Duodenal mucosa (tissue), 2 donors: ENCODE data around the gene PRKG1.

ENCODE experiments used
- H3K27ac ChIP-seq: one replicate; pipeline ENCODE4 v1.7.0; 2013; ENCODE audit warnings: low read depth, low read length
- H3K27me3 ChIP-seq, 2 donors: one replicate each; pipeline ENCODE4 v1.7.0; 2013; ENCODE audit warnings: low read length in 2 of 2, control low read depth in 1 of 2; ENCODE audit not compliant: insufficient read depth in 2 of 2, control insufficient read depth in 1 of 2
- H3K36me3 ChIP-seq, 2 donors: one replicate each; pipeline ENCODE4 v1.7.0; 2013; ENCODE audit warnings: low read length in 2 of 2, control low read depth in 1 of 2; ENCODE audit not compliant: insufficient read depth in 2 of 2, control insufficient read depth in 1 of 2
- H3K4me1 ChIP-seq, 2 donors: one replicate each; pipeline ENCODE4 v1.7.0; 2013; ENCODE audit warnings: low read length in 2 of 2, control low read depth in 1 of 2; ENCODE audit not compliant: insufficient read depth in 2 of 2, control insufficient read depth in 1 of 2
- H3K4me3 ChIP-seq, 2 donors: one replicate each; pipeline ENCODE4 v1.7.0; 2013; ENCODE audit warnings: low read length in 2 of 2, low read depth in 1 of 2
- H3K9ac ChIP-seq, 2 donors: one replicate each; pipeline ENCODE4 v1.7.0; 2013; ENCODE audit warnings: low read length in 2 of 2, low read depth in 1 of 2
- H3K9me3 ChIP-seq, 2 donors: one replicate each; pipeline ENCODE4 v1.7.0; 2013; ENCODE audit warnings: low read length in 2 of 2, control low read depth in 1 of 2; ENCODE audit not compliant: control insufficient read depth in 1 of 2

The PRKG1 gene

DNA sequence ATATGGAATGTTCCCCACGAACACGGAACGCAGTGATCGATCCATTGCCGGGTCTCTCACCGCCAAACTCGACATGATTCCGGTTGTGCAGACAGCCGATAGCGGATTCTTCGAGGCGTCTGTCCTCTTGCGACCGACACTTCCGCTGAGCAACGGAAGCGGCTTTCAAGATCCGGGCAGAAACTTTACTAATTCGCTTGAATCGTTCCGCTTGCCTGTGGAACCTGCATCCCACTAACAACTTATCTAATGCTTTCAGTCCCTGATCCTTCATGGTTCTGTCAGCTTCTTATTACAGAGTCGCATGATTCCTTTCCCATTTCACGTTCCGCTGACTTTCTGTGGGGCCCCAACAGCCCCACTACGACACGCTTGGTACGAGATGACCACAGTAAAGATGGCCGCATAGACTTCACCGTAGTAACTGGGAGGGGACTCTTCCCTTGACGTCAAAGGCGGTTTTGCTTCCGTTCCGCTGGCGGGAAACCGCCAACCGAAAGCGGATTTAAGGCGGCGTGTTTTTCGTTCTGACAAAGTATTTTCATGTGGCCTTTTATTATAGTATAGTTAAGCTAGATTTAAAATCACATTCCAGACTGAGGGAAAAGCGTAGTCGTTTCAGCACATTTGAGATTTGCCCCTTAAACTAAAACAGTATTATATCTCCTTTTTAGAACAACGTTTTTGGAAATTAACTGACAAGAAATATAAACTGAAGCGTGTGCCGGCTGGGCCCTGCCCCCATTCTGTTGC lies 625.4 kb downstream of the PRKG1 start, which contains the start of gene CSTF2T:
Gene CSTF2T (minus strand): TSS at position 121 of the 753 bp plus-strand sequence. CDS start 46 bp downstream, at position 75.
- Histone ChIP-seq H3K9me3 (no peaks in the 10 kb centered on the region), H3K4me3 (peak within 1 kb of the TSS; percentile 98 to 99), H3K27me3 (no peaks in the 10 kb centered on the region), H3K4me1 (peaks cover 19 to 21% of the 10 kb centered on the region in 2 donors), H3K9ac (peak within 1 kb of the TSS; percentile 82 to 89), H3K27ac (peak within 1 kb of the TSS; percentile 96), H3K36me3 (no peaks in the 10 kb centered on the region)

DNA sequence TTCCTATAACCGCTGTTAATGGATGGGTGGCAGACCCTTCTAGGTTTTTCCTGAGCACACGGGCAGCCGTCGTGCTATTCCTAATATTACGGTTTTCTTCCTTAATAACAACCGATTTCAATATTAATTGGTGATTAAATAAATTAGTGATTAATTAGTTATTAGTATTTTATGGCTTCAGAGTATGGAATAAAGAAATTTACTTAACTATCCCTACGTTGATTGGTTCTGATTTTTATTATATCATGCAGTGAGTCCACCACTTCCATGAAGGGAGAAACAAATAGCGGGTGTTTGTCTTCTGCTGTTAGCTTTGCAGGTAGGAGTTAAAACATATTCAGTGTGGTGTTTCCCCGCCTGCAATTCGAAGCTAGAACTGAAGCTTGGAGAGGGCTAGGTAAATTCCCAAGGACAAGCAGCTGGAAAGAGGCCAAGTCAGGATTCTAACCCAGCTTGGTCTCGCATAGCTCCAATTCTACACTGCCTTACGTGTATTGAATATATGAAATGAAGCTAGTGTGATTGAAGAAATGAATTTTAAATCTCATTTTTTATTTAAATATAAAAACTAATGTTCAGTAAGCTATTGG lies 626.0 kb downstream of the PRKG1 start:
- H3K4me1 ChIP-seq = peaks cover 19 to 21% of the 10 kb centered on the region in 2 donors
- peak overlapping the region; percentile 82 to 89 for H3K9ac ChIP-seq
- H3K4me3 ChIP-seq = peak overlapping the region; percentile 98 to 99
- peak overlapping the region; percentile 96 for H3K27ac ChIP-seq
- no peaks in the 10 kb centered on the region for H3K9me3 ChIP-seq
- no peaks in the 10 kb centered on the region for H3K36me3 ChIP-seq
- H3K27me3 ChIP-seq = no peaks in the 10 kb centered on the region

DNA sequence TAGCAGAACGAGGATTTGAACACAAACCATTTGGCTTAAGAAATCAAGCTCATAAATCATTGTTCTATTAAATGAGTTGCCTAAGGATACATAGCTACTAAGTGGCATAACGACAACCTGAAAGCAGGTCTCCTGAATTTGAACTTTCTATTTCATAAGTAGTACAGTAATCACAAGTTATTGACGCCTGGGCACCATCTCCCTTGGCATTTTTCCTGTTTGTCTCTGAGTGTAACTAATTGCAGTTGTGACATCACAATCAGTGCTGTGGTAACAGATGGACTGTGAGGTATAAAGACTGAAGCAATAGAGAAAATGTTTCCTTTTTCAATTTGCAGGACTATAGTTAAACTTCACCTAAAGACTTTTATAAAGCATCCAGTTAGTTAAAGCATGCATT lies 631.5 kb downstream of the PRKG1 start:
- H3K4me1 ChIP-seq = no peaks in the 10 kb centered on the region
- no peak overlapping the region for H3K4me3 ChIP-seq
- no peaks in the 10 kb centered on the region for H3K36me3 ChIP-seq
- no peak overlapping the region for H3K27ac ChIP-seq
- no peaks in the 10 kb centered on the region for H3K27me3 ChIP-seq
- H3K9ac ChIP-seq = no peak overlapping the region
- no peaks in the 10 kb centered on the region for H3K9me3 ChIP-seq

DNA sequence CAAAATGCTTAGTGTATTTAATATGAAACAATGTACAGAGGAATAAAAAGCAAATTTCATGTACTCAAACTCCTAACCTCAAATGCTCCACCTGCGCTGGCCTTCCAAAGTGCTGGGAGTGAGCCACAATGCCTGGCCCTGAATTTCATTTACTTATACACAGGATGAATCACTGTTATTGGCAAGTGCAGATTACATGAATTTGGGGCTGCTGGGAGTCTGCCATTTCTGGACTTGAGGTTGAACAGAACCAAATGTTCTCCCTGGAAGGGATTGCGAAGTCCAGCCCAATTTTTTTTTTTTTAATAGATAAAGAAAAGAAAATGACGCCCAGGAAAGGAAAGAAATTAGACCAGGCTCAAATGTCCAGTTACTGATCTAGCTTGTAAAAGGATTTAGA lies 631.9 kb downstream of the PRKG1 start:
- H3K27me3 ChIP-seq = no peaks in the 10 kb centered on the region
- no peaks in the 10 kb centered on the region for H3K4me1 ChIP-seq
- H3K4me3 ChIP-seq = no peak overlapping the region
- H3K36me3 ChIP-seq = no peaks in the 10 kb centered on the region
- no peaks in the 10 kb centered on the region for H3K9me3 ChIP-seq
- H3K9ac ChIP-seq = no peak overlapping the region
- no peak overlapping the region for H3K27ac ChIP-seq

DNA sequence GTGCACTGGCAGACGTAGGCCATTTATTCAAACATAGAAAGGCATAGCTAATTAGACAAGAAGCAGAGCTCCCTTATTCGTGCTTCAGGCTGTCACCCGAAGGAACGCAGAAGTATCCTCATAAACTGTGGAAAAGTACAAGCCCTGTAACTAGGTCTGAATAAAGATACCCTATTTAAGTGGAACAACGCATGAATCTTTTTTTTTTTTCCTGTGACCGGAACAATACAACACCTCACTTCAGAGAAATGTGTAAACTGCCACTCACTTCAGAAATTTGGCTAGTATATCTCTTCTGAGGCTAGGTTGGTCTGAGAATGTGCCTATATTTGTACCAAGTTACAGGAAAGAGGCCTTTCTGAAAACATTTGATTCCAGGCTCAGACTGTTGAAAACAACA lies 633.1 kb downstream of the PRKG1 start:
- Histone ChIP-seq H3K9ac (no peak overlapping the region), H3K27me3 (no peaks in the 10 kb centered on the region), H3K9me3 (no peaks in the 10 kb centered on the region), H3K27ac (no peak overlapping the region), H3K4me1 (no peaks in the 10 kb centered on the region), H3K36me3 (no peaks in the 10 kb centered on the region), H3K4me3 (no peak overlapping the region)

DNA sequence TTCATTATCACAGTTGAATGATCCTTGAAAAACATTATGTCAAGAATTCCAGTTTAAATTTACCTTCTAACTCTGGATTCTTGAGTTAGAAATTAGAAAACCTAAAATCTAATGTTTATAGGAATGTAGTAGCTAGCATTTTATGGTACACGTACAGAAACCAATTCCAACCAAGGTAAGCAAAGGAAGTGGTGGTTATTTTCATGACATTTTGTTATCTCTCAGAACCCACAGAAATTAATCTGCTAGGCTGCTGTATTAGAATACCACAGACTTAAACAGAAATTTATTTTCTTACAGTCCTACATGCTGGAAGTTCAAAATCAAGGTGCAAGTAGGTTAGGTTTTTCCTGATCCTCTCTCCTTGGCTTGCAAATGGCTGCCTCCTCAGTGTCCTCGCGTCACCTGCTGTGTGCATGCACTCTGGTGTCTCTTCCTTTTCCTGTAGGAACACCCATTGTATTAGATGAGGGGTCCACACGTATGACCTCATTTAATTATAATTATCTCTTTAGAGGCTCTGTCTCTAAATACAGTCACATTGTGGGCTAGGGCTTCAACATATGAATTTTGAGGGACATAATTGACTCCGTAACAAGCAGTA lies 633.6 kb downstream of the PRKG1 start:
- no peaks in the 10 kb centered on the region for H3K4me1 ChIP-seq
- H3K9ac ChIP-seq = no peak overlapping the region
- H3K27me3 ChIP-seq = no peaks in the 10 kb centered on the region
- H3K4me3 ChIP-seq = no peak overlapping the region
- H3K9me3 ChIP-seq = no peaks in the 10 kb centered on the region
- H3K27ac ChIP-seq = no peak overlapping the region
- H3K36me3 ChIP-seq = no peaks in the 10 kb centered on the region

DNA sequence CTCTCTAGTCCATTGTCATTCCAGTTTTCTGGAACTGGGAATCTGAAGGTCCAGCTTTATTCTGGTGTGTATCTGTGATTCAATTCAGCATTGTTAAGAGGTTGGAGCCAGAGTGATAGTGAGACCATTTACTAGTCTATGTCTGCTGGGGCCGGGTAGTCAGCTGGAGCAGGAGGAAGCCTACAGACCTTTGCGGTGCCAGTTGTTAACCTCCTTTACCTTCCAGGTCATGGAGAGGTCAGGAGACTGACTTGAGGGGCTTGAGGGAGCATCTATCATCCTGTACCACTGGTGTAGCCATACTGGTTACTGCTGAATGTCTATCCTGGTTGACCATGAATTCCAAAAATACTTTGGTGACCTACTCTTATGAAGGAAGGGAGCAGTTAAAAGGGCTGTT lies 634.3 kb downstream of the PRKG1 start:
- Histone ChIP-seq H3K4me3 (no peak overlapping the region), H3K36me3 (no peaks in the 10 kb centered on the region), H3K9ac (no peak overlapping the region), H3K9me3 (no peaks in the 10 kb centered on the region), H3K27ac (no peak overlapping the region), H3K4me1 (no peaks in the 10 kb centered on the region), H3K27me3 (no peaks in the 10 kb centered on the region)

DNA sequence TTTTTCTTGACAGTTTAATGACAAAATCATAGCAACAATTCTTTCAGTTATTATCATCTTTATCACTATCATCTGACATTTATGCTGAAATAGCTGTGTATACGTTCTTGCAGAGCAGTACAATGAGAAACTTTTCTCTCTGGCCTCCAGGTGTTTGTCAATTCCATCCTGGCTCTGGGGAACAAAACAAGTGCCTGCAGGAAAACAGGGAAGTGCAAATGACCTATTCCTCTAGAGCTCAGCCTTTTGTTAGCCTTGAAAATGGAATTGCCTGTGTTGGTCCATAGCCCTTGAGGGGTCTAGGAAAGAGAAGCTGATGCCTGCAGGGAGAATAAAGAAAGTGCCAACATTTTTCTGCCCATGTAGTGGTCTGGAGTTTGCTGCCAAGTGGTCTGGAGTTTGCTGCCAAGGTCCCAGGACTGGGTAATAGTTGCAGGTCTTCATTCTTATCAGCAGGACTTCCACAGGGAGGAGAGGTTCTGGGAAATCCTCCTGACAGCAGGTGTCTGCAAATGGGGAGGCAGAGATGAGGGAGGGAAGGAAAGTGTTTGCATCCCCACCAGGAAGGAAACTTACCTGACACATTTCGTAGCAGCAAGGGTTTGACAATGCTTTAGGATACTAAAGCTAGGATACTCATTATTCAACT lies 635.2 kb downstream of the PRKG1 start:
- no peak overlapping the region for H3K9ac ChIP-seq
- H3K9me3 ChIP-seq = no peaks in the 10 kb centered on the region
- H3K4me1 ChIP-seq = no peaks in the 10 kb centered on the region
- H3K4me3 ChIP-seq = no peak overlapping the region
- H3K27ac ChIP-seq = no peak overlapping the region
- H3K27me3 ChIP-seq = no peaks in the 10 kb centered on the region
- no peaks in the 10 kb centered on the region for H3K36me3 ChIP-seq

DNA sequence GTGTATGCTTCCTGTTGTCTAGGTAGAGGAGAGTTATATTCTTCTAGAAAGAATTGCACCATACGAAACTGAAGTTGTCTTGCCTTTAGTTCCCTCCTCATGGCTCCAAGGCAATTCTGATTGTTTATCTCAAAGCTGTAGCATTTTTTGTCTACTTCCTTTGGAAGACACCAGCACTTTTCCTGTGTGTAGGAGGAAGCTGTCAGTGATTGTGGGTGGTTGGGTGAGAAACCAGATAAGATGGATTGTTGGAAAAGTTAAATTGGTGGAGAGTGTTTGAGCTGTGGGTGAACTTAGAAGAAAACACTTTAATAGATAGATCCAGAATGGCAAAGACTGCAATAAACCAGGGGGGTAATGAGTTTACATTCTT lies 637.2 kb downstream of the PRKG1 start:
- Histone ChIP-seq H3K36me3 (no peaks in the 10 kb centered on the region), H3K27me3 (no peaks in the 10 kb centered on the region)

DNA sequence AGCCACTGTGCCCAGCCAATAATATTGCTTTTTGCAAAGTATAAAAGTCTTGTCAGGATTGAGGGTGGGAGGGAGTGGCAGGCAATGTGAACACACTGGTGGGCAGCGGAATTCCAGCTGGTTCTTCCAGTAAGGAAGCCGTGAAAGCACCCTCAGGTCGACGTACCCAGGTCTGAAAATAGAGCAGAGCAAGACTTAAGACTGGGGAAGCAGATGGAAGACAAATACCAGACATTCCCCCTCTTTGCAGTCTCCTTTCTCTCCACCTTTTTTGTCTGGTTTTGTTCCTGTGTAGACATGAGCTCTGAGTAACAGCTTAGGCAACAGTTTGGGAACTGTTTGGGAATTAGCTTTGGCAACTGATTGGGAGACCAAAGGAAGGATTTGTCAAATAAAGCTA lies 642.7 kb downstream of the PRKG1 start:
- Histone ChIP-seq H3K27ac (no peak overlapping the region), H3K36me3 (no peaks in the 10 kb centered on the region), H3K9ac (no peak overlapping the region), H3K4me1 (peaks cover 0 to 5% of the 10 kb centered on the region in 2 donors), H3K27me3 (no peaks in the 10 kb centered on the region), H3K9me3 (no peaks in the 10 kb centered on the region), H3K4me3 (no peak overlapping the region)

More for the DNA sequence above, 637.2 kb downstream of the PRKG1 start:
- no peak overlapping the region for H3K27ac ChIP-seq
- H3K4me1 ChIP-seq = no peaks in the 10 kb centered on the region
- H3K9ac ChIP-seq = no peak overlapping the region
- no peak overlapping the region for H3K4me3 ChIP-seq
- no peaks in the 10 kb centered on the region for H3K9me3 ChIP-seq
